Measurements from ENCODE around the gene ASCL2. TPM values are rescaled to one million over a fixed set of nuclear protein-coding genes. Genes with fewer than 3 reads are reported as not detected.
A peak's percentile ranks its signal among the peaks of the same experiment; 100 is the strongest.

ASCL2 gene
- total and polyA plus RNA-seq, 2 of the 4 experiments (the other 2 are of a cell fraction), result not detected

GRCh38 chr11:2315395-2316168 is 45.2 kb upstream of the ASCL2 start:
- Histone ChIP-seq H3K4me3 (ENCODE audit: insufficient read depth, low read depth, low read length) (no peak overlapping the region), H3K79me1 (ENCODE audit: low read depth in 1 of 2, low read length in 2 of 2) (no peaks in the 10 kb centered on the region), H2BK120ac (ENCODE audit: low read depth, low read length) (no peak overlapping the region), H3K36me3 (ENCODE audit: control insufficient read depth, insufficient read depth, low read length) (no peaks in the 10 kb centered on the region), H4K91ac (ENCODE audit: insufficient read depth, low read depth, low read length) (no peak overlapping the region), H3K9me3 (ENCODE audit: control insufficient read depth, insufficient read depth, low read length) (no peaks in the 10 kb centered on the region; the same call in 1 of the 2 replicates), H3K27me3 (ENCODE audit: control insufficient read depth, insufficient read depth, low read length) (peaks cover 9% of the 10 kb centered on the region; the same call in 1 of the 2 replicates), H4K8ac (ENCODE audit: low read depth in 2 of 2, low read length in 2 of 2) (peak overlapping the region; percentile 16 to 74; a peak in 2 of 4 replicates), H3K4ac (ENCODE audit: low read depth, low read length) (no peak overlapping the region), H3K9me1 (ENCODE audit: insufficient read depth, low read length) (peaks cover 6% of the 10 kb centered on the region; the same call in 1 of the 2 replicates), H3K4me1 (ENCODE audit: control insufficient read depth, insufficient read depth, low read length) (peaks cover 20% of the 10 kb centered on the region), H2BK20ac (ENCODE audit: low read depth, low read length) (no peak overlapping the region), H4K20me1 (ENCODE audit: insufficient read depth, low read length) (no peaks in the 10 kb centered on the region), H2AK5ac (ENCODE audit: low read depth, low read length) (no peak overlapping the region; the same call in 1 of the 2 replicates), H2BK15ac (ENCODE audit: low read depth, low read length) (no peak overlapping the region; the same call in 2 of the 3 replicates), H3K23ac (ENCODE audit: low read depth, low read length) (no peak overlapping the region), H3K14ac (replicated peaks; ENCODE audit: low read depth, low read length) (no peak overlapping the region), H2AK9ac (replicated peaks; ENCODE audit: low read depth, low read length, poor library complexity) (peak overlapping the region; percentile 55), H3K4me2 (ENCODE audit: low read depth, low read length) (no peak overlapping the region), H4K5ac (ENCODE audit: low read depth, low read length) (peak overlapping the region; percentile 94; the same call in 1 of the 2 replicates), H3K56ac (ENCODE audit: extremely low read depth, insufficient read depth, low read length) (no peak overlapping the region), H3K27ac (ENCODE audit: insufficient read depth, low read length) (no peak overlapping the region), H3K9ac (ENCODE audit: low read depth, low read length) (no peak overlapping the region), H3K18ac (ENCODE audit: low read depth, low read length) (no peak overlapping the region; the same call in 1 of the 2 replicates), H2BK5ac (ENCODE audit: low read depth, low read length, poor library complexity, severe bottlenecking) (no peak overlapping the region), H2AFZ (replicated peaks; ENCODE audit: low read length, poor library complexity) (peak overlapping the region; percentile 85)
- no peak for DNase-seq
- BruUV-seq (replicated peaks), result no TSS peak
- TF ChIP-seq RCOR1 (IDR thresholded peaks at IDR 0.05; ENCODE audit: insufficient replicate concordance, low read length), result no peak
- TF ChIP-seq FOS (IDR thresholded peaks at IDR 0.05; ENCODE audit: low read depth, low read length), result no peak
- TF ChIP-seq SMC3 (IDR thresholded peaks at IDR 0.05; ENCODE audit: low read depth, low read length), result no peak
- TF ChIP-seq RAD21 (IDR thresholded peaks at IDR 0.05; ENCODE audit: low read length), result no peak
- no peak for TF ChIP-seq CHD1 (IDR thresholded peaks at IDR 0.05; ENCODE audit: low read depth, low read length)
- no peak for TF ChIP-seq POLR2A (IDR thresholded peaks at IDR 0.05; ENCODE audit: low read depth, low read length)
- TF ChIP-seq BHLHE40 (IDR thresholded peaks at IDR 0.05; ENCODE audit: low read depth, low read length), result no peak
- TF ChIP-seq CEBPB (IDR thresholded peaks at IDR 0.05; ENCODE audit: low read depth, low read length), result no peak
- TF ChIP-seq CTCF (conservative IDR thresholded peaks at IDR 0.05; ENCODE audit: low read depth, low read length), result no peak
- TF ChIP-seq NFE2L2 (IDR thresholded peaks at IDR 0.05; ENCODE audit: low read depth, low read length), result no peak
- no peak for TF ChIP-seq RFX5 (IDR thresholded peaks at IDR 0.05; ENCODE audit: low read depth, low read length)
- no peak for TF ChIP-seq MAFK (IDR thresholded peaks at IDR 0.05; ENCODE audit: low read depth, low read length)
- no peak for TF ChIP-seq USF2 (IDR thresholded peaks at IDR 0.05; ENCODE audit: low read depth, low read length)
- intact Hi-C loops (cut with micrococcal nuclease), result no loop called here
- WGBS, 2 experiments (ENCODE audit: extremely low coverage in 2 of 2, insufficient read length in 1 of 2), result 75% methylated on average over 20 of the region's 25 CpGs; no CpG with 5 or more reads in 1 of the 2 experiments
- in situ Hi-C loops (cut with MboI; ENCODE audit: low sequenced_read_pairs), result no loop called here
- ChIA-PET POLR2A (ENCODE audit: unreplicated experiment) (no interaction called here), CTCF (no interaction called here)
- ATAC-seq (ENCODE audit: low read depth), result no peak
- dilution Hi-C loops (cut with HindIII; ENCODE audit: low sequenced_read_pairs, unreplicated experiment), result no loop called here

All from IMR-90 (cell line).